ENCODE results near the gene EIF4E.
"Not testable (repeated sequence)": the region's sequence is repeated elsewhere in the genome, so short reads cannot be mapped to it uniquely, and the experiment has no call there.

The EIF4E gene

DNA sequence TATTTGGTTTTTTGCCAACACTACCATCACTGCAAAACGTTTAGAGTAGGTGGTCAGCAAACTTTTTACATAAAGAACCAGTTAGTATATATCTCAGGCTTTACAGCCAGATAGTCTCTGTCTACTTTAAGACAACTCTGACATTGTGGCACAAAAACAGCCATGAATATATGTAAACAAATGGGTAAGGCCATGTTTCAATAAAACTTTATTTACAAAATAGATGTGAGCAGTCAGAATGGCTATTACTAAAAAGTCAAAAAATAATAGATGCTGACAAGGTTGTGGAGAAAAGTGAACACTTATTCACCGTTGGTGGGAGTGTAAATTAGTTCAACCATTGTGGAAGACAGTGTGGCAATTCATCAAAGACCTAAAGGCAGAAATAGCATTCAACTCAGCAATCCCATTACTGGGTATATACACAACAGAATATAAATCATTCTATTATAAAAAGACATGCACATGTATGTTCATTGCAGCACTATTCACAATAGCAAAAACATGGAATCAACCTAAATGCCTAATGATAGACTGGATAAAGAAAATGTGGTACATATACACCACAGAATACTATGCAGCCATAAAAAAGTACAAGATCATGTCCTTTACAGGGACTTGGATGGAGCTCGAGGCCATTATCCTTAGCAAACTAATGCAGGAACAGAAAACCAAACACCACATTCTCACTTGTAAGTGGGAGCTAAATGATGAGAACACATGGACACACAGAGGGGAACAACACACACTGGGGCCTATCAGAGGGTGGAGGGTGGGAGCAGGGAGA lies 56.6 kb downstream of the EIF4E start:
- not testable (repeated sequence) for DNase-seq

GRCh38 chr4:98867648-98868047 lies 61.3 kb downstream of the EIF4E start:
- DNase-seq: no peak

DNA sequence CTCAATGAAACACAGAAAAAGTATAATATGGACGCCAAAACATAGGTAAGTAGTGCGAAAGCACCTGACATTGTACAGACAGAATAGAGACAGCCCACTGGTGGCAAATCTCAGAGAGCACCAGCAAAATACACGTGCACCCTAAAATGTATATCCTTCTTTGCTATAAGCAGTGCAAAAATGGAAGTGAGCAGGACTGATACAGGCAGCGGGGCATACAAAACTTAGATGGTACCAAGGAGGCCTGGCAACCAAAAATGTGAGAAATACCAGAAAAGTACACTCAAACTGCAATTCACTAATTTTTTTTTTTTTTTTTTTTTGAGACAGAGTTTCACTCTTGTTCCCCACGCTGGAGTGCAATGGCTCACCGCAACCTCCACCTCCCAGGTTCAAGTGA lies 63.9 kb downstream of the EIF4E start:
- no peak for DNase-seq

DNA sequence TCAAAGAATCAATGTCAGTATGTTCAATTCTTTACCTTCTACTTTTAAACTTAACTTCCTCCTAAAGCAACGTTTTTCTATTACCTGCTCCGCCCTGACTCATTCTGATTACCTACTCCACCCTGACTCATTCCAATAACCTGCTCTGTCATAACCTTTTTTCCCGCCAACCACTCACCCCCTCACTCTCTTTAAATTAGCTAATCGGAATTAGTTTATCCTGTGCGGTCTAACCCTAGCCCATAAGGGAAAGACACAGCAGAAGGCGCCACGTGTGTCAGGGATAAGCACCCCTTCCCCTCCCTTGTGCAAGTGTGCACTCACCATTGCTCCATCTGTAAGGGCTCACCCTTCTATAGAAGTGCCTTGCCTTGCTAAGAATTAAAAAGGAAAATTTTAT lies 64.4 kb downstream of the EIF4E start:
- no peak for DNase-seq

- no peak for DNase-seq
Observed at GRCh38 chr4:98862371-98862770, 66.6 kb downstream of the EIF4E start.

GRCh38 chr4:98861100-98861884 lies 67.6 kb downstream of the EIF4E start:
- DNase-seq: no peak

DNA sequence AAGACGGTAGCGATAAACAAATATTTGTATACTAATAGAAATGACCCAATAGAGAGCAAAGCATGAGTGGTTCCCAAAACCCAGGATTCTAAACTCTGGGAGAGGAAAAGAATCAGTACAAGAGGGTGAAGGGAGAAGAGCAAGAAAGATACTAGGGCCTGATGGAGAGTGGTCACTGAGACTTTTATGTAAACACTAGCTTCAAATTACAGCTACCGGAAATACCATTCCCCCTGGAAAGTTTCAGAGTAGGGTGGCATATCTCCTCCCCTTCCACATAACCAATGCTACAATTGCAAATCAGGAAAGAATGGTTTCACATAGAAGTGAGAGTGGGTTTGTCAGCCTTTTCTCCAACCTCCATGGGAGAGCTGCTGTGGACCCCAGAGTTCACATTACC lies 77.1 kb downstream of the EIF4E start:
- no peak for DNase-seq

GRCh38 chr4:98850937-98851336 lies 78.0 kb downstream of the EIF4E start:
- no peak for DNase-seq

- DNase-seq: no peak
Observed at GRCh38 chr4:98848448-98848847, 80.5 kb downstream of the EIF4E start.

GRCh38 chr4:98845960-98846359 lies 83.0 kb downstream of the EIF4E start:
- no peak for DNase-seq

- not testable (repeated sequence) for DNase-seq
Observed at GRCh38 chr4:98842917-98843316, 86.0 kb downstream of the EIF4E start.

GRCh38 chr4:98838977-98839618 lies 89.8 kb downstream of the EIF4E start:
- no peak for DNase-seq

GRCh38 chr4:98838531-98838930 lies 90.4 kb downstream of the EIF4E start:
- DNase-seq: no peak

GRCh38 chr4:98833384-98833783 lies 95.5 kb downstream of the EIF4E start:
- no peak for DNase-seq

GRCh38 chr4:98831036-98831435 lies 97.9 kb downstream of the EIF4E start:
- not testable (repeated sequence) for DNase-seq
